HG03159 (cell line): ENCODE results near the gene DOK6.
"Not testable (repeated sequence)": the region's sequence is repeated elsewhere in the genome, so short reads cannot be mapped to it uniquely, and the experiment has no call there.

ENCODE experiments used
- ATAC-seq: cut with Tn5 transposase; IDR thresholded peaks from one replicate; pipeline ENCODE4 v1.9.1; 2021; ENCODE audit warnings: mild to moderate bottlenecking, moderate library complexity; ENCODE audit not compliant: unreplicated experiment

The DOK6 gene

GRCh38 chr18:69400253-69400975, at the start of gene DOK6:
Gene DOK6, plus strand, starts transcription at chr18:69400888.
- no peak for ATAC-seq

GRCh38 chr18:69353023-69353422, 47.7 kb upstream of the DOK6 start:
- no peak for ATAC-seq

GRCh38 chr18:69357590-69357989, 43.1 kb upstream of the DOK6 start:
- no peak for ATAC-seq

GRCh38 chr18:69358212-69358895, 42.3 kb upstream of the DOK6 start:
- ATAC-seq = no peak

- ATAC-seq = not testable (repeated sequence)
These were observed 40.9 kb upstream of the DOK6 start for GRCh38 chr18:69359768-69360167.

GRCh38 chr18:69364930-69365329, 35.8 kb upstream of the DOK6 start:
- ATAC-seq = no peak

- ATAC-seq = no peak
These were observed 35.0 kb upstream of the DOK6 start for GRCh38 chr18:69365658-69366057.

- ATAC-seq = no peak
These were observed 33.6 kb upstream of the DOK6 start for GRCh38 chr18:69367104-69367503.

- ATAC-seq = no peak
These were observed 29.0 kb upstream of the DOK6 start for GRCh38 chr18:69371729-69372128.

GRCh38 chr18:69380324-69380723, 20.4 kb upstream of the DOK6 start:
- ATAC-seq = no peak

- ATAC-seq = no peak
These were observed 17.5 kb upstream of the DOK6 start for GRCh38 chr18:69383186-69383585.

GRCh38 chr18:69387186-69387585, 13.5 kb upstream of the DOK6 start:
- no peak for ATAC-seq

GRCh38 chr18:69388222-69388621, 12.5 kb upstream of the DOK6 start:
- no peak for ATAC-seq

- ATAC-seq = no peak
These were observed 3.6 kb upstream of the DOK6 start for GRCh38 chr18:69397096-69397495.

GRCh38 chr18:69399253-69399652, 1.4 kb upstream of the DOK6 start:
- no peak for ATAC-seq

GRCh38 chr18:69400976-69401225, 213 bp downstream of the DOK6 start:
- no peak for ATAC-seq

GRCh38 chr18:69401226-69401971, 711 bp downstream of the DOK6 start:
- no peak for ATAC-seq

GRCh38 chr18:69401972-69402532, 1.4 kb downstream of the DOK6 start:
- no peak for ATAC-seq

GRCh38 chr18:69402533-69402989, 1.9 kb downstream of the DOK6 start:
- no peak for ATAC-seq

GRCh38 chr18:69408522-69408921, 7.8 kb downstream of the DOK6 start:
- ATAC-seq = no peak

GRCh38 chr18:69411199-69411598, 10.5 kb downstream of the DOK6 start:
- ATAC-seq = no peak

- ATAC-seq = no peak
These were observed 13.5 kb downstream of the DOK6 start for GRCh38 chr18:69414184-69414583.
